Camera-type eye (tissue), 1 donor: ENCODE results near the gene KRT80. TPM values are rescaled to one million over a fixed set of nuclear protein-coding genes. Genes with fewer than 3 reads are reported as not detected.

Experiments
- total RNA-seq: library from RNA; depleted of rRNA; stranded (reverse); fragments of >200 nt; gene quantifications from one replicate; pipeline ENCODE4 v1.2.3, GENCODE V29; 2014

Gene KRT80
- total RNA-seq, result 1.6 TPM

DNA sequence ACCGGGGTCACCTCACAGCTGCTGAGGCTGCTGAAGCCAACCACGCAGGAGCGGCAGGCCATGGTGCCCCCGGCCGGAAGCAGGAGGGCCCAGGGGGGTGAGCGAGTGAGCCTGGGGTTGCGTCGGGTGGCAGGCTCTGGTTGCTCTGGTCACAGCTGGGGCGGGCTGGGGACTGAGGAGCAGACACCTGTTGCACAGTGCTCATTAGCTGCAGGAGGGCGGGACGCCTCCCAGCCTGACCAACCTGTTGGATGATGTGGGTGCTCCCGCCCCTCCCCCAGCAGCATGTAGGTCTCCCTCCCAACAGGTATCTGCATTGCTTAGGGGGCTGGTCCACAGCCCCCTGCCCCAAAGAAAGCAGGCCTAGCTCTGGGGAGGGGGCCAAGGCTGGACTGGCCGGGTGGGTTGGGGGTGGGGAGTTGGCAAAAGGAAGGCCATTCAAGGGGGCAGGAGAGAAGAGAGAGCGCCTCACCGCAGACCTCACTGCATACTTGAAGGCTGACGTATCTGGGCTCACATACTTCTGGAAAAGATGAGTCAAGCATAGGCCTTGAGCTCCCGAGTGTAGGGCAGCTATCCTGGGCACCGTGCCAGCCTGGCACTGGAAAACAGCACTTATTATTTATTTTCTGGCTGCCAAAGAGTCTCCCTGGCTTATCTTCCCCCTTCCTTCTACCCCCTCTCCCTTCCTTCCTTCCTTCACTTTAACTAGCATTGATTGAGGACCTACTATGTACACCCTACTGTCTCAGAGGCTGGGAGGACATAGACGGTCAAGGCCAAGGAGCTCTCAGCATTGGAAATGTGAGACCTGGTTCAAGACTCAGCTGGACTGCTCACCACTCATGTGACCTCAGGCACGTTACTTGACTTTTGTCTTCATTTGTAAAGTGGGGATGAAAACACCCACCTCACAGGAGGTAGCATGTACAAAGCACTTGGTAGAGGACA lies at the start of gene KRT80:
Gene KRT80 (minus strand): TSS at position 174 of the 951 bp plus-strand sequence. CDS start 112 bp downstream, at position 62.

DNA sequence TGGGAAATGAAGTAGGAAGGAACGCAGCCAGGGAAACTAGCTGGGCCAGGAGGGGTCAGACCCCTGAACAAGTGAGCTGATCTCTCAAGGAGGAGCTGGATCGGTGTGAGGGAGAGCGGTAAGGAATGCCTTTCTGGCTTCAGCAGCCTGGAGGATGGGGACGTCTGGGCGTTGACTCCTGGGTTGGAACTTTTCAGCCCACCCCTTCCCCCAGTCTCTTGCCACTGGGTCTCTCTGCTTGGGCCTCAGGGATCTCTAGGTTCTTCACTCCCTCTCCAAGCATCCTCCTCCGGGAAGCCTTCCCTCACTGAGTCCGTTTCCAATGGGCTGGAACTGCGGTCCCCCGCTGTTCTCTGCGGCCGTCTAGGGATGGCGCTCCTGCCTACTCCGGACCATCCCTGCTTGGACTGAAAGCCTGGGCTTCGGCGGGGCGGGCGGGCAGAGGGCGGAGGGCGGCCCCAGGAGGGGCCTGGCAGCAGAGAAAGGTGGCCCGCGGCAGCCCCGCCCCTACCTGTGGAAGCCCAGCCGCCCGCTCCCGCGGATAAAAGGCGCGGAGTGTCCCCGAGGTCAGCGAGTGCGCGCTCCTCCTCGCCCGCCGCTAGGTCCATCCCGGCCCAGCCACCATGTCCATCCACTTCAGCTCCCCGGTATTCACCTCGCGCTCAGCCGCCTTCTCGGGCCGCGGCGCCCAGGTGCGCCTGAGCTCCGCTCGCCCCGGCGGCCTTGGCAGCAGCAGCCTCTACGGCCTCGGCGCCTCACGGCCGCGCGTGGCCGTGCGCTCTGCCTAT lies 41.1 kb upstream of the KRT80 start, which contains the start of gene KRT7:
Gene KRT7 (plus strand): TSS at position 570 of the 788 bp plus-strand sequence. CDS start 54 bp downstream, at position 624.

Other genes with a start within 250 kb of the KRT80 start
- gene ACVR1B, start 240.3 kb downstream of the KRT80 start, total RNA-seq, result 31.8 TPM
- gene TAMALIN, start 185.1 kb downstream of the KRT80 start, total RNA-seq, result 7.5 TPM
- 58.5 TPM for gene NR4A1, start 140.6 kb downstream of the KRT80 start, total RNA-seq
- 25.0 TPM for gene ATG101, start 122.0 kb downstream of the KRT80 start, total RNA-seq
- gene SMIM41, start 112.3 kb downstream of the KRT80 start, total RNA-seq, result not detected
- gene KRT7, start 41.2 kb upstream of the KRT80 start, total RNA-seq, result 12.1 TPM
- not detected for gene KRT86, start 82.6 kb upstream of the KRT80 start, total RNA-seq
- 0.22 TPM for gene KRT81, start 99.5 kb upstream of the KRT80 start, total RNA-seq
- not detected for gene KRT83, start 129.4 kb upstream of the KRT80 start, total RNA-seq
- 0.27 TPM for gene KRT85, start 175.5 kb upstream of the KRT80 start, total RNA-seq
- not detected for gene KRT84, start 193.6 kb upstream of the KRT80 start, total RNA-seq
- not detected for gene KRT82, start 214.3 kb upstream of the KRT80 start, total RNA-seq
- gene KRT75, start 242.4 kb upstream of the KRT80 start, total RNA-seq, result 0.71 TPM